HG03045 (cell line): ENCODE measurements around the gene TGFB3.

ENCODE experiments used
- ATAC-seq: cut with Tn5 transposase; IDR thresholded peaks from one replicate; pipeline ENCODE4 v1.9.1; 2021; ENCODE audit warnings: mild to moderate bottlenecking, moderate library complexity; ENCODE audit not compliant: unreplicated experiment

Gene TGFB3

DNA sequence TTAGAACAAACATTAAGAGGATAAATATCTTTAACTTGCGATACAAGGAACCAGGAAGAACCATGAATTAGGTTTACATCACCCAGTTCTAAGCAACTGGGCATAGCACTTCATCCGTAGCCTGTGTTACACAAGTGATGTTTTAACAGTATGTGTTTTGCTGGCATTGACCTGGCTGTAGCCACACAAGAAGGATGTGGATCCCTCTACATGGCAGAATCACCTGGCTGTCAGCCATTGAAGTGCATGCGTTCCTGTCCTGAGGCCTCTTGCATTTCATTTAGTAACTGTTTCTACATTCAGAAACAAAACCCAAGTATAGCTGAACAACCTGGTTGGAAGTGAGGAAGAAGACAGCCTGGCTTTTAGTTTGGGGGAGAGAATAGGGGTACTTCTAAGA, 72.2 kb downstream of the TGFB3 start:
- ATAC-seq = no peak
